Activated B cell treated with CpG ODN at 0.5 μM for 24 hours (primary cell): ENCODE measurements around the gene RMND5A. TPM values are rescaled to one million over a fixed set of nuclear protein-coding genes. Genes with fewer than 3 reads are reported as not detected.

Experiments used
- ATAC-seq: fragments of 200-7000 bp; cut with Tn5 transposase; one replicate; pipeline ENCODE4 v1.10.0; 2021; ENCODE audit warnings: low read depth, mild to moderate bottlenecking, moderate library complexity
- CTCF ChIA-PET: fragments of 350-600 bp; sonication (Branson Sonifier 250); formaldehyde crosslinking; loops from one replicate; lab custom pipeline; 2021; ENCODE audit warnings: antibody characterized with exemption; lab: Charles Lee
- POLR2A ChIA-PET: fragments of 350-600 bp; sonication (Branson Sonifier 250); formaldehyde crosslinking; loops from one replicate; lab custom pipeline; 2021; ENCODE audit warnings: antibody characterized with exemption; lab: Charles Lee
- DNase-seq: peaks from one replicate; pipeline ENCODE4 v3.0.0; 2022
- H3K27ac Mint-ChIP-seq: one replicate; pipeline ENCODE4 v1.8.0; 2020; ENCODE audit warnings: mixed read lengths
- H3K27me3 Mint-ChIP-seq: one replicate; pipeline ENCODE4 v1.8.0; 2021; ENCODE audit warnings: mixed read lengths
- H3K36me3 Mint-ChIP-seq: one replicate; pipeline ENCODE4 v1.8.0; 2021; ENCODE audit warnings: low read depth, mixed read lengths
- H3K4me1 Mint-ChIP-seq: one replicate; pipeline ENCODE4 v1.8.0; 2021; ENCODE audit warnings: mixed read lengths
- H3K4me3 Mint-ChIP-seq: one replicate; pipeline ENCODE4 v1.8.0; 2020; ENCODE audit warnings: mild to moderate bottlenecking, mixed read lengths
- H3K9me3 Mint-ChIP-seq: one replicate; pipeline ENCODE4 v1.8.0; 2020; ENCODE audit warnings: mixed read lengths
- intact Hi-C: fragments of 100-400 bp; cut with micrococcal nuclease; formaldehyde crosslinking; loops from one replicate; pipeline ENCODE4 v1.15.1; 2024
- total RNA-seq: library from RNA; stranded (reverse); gene quantifications from 2 replicates; pipeline ENCODE4 v1.2.3, GENCODE V29; 2022
- TF ChIP-seq, protein P1 (sequence below): fragments of 200-600 bp; IDR thresholded peaks from one replicate; pipeline ENCODE4 v1.8.0; 2022; ENCODE audit warnings: antibody characterized with exemption, mild to moderate bottlenecking

Gene RMND5A
- total RNA-seq, 1 donor from 2014 or later = 26.9 TPM

- no peak overlapping the region for H3K27ac Mint-ChIP-seq
- CTCF ChIA-PET = interaction anchor here (1.4 kb wide), 1 partner anchor 11 kb away, joined by 11 read pairs; no protein-coding TSS in a partner anchor
- peaks cover 84% of the 10 kb centered on the region for H3K36me3 Mint-ChIP-seq
- peaks cover 17% of the 10 kb centered on the region for H3K4me1 Mint-ChIP-seq
- H3K9me3 Mint-ChIP-seq = peaks cover 9% of the 10 kb centered on the region
- intact Hi-C loops = no loop called here
- DNase-seq = no peak
- POLR2A ChIA-PET = no interaction called here
- no peaks in the 10 kb centered on the region for H3K27me3 Mint-ChIP-seq
- no peak overlapping the region for H3K4me3 Mint-ChIP-seq
- TF ChIP-seq, protein P1, sequence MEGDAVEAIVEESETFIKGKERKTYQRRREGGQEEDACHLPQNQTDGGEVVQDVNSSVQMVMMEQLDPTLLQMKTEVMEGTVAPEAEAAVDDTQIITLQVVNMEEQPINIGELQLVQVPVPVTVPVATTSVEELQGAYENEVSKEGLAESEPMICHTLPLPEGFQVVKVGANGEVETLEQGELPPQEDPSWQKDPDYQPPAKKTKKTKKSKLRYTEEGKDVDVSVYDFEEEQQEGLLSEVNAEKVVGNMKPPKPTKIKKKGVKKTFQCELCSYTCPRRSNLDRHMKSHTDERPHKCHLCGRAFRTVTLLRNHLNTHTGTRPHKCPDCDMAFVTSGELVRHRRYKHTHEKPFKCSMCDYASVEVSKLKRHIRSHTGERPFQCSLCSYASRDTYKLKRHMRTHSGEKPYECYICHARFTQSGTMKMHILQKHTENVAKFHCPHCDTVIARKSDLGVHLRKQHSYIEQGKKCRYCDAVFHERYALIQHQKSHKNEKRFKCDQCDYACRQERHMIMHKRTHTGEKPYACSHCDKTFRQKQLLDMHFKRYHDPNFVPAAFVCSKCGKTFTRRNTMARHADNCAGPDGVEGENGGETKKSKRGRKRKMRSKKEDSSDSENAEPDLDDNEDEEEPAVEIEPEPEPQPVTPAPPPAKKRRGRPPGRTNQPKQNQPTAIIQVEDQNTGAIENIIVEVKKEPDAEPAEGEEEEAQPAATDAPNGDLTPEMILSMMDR = no peak
- no peak for ATAC-seq
These were observed 33.5 kb downstream of the RMND5A start for GRCh38 chr2:86753606-86754005.

DNA sequence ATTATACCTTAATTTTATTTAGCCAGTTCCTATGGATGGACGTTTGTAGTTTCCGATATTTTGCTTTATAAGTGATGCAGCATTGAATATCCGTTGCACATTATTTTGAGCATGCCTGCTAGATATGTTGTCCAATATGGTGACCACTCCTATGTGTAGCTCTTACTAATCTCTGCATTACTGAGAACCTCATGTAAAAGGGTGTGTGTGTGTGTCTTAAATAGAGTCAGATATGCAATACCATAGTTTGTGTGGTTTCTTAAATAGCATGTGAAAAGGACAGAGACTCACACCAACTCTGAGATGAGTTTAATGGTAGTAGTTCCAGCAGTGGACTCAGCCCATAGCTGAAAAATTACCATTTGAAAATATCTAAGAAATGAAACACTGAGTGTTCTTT is 38.3 kb downstream of the RMND5A start:
- intact Hi-C loops = no loop called here
- DNase-seq = no peak
- CTCF ChIA-PET = no interaction called here
- peaks cover 68% of the 10 kb centered on the region for H3K36me3 Mint-ChIP-seq
- H3K27ac Mint-ChIP-seq = no peak overlapping the region
- no peaks in the 10 kb centered on the region for H3K9me3 Mint-ChIP-seq
- H3K27me3 Mint-ChIP-seq = no peaks in the 10 kb centered on the region
- TF ChIP-seq, protein P1 = no peak
- POLR2A ChIA-PET = no interaction called here
- H3K4me1 Mint-ChIP-seq = peaks cover 7% of the 10 kb centered on the region
- no peak overlapping the region for H3K4me3 Mint-ChIP-seq
- no peak for ATAC-seq

DNA sequence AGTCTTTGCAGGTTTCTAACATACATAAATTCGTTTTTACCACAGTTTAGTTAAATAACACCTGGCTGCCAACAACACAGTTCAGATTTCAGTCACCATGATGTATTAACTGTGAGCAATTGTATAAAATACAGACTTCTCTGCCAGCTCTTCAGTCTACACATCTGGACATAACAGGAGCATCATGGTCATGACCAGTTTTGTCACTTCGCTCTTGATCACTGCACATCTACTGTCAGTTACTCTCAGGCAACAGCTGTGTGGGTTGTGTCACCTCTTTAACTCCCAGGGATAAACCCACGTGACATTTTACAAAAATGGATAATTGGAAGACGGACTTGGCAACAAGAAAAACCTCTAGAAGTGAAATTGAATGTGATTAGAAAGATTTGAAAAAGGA is 40.3 kb downstream of the RMND5A start:
- ChIA-PET CTCF (no interaction called here), POLR2A (interaction anchor here (0.7 kb wide), 1 partner anchor 1465 kb away, joined by 4 read pairs; no protein-coding TSS in a partner anchor)
- H3K36me3 Mint-ChIP-seq = peaks cover 54% of the 10 kb centered on the region
- intact Hi-C loops = no loop called here
- no peaks in the 10 kb centered on the region for H3K27me3 Mint-ChIP-seq
- H3K27ac Mint-ChIP-seq = no peak overlapping the region
- H3K4me3 Mint-ChIP-seq = no peak overlapping the region
- TF ChIP-seq, protein P1 = no peak
- DNase-seq = no peak
- no peak for ATAC-seq
- H3K4me1 Mint-ChIP-seq = peaks cover 12% of the 10 kb centered on the region
- no peaks in the 10 kb centered on the region for H3K9me3 Mint-ChIP-seq

- Mint-ChIP-seq H3K27ac (no peak overlapping the region), H3K9me3 (no peaks in the 10 kb centered on the region), H3K4me1 (peaks cover 5% of the 10 kb centered on the region), H3K36me3 (peaks cover 58% of the 10 kb centered on the region), H3K27me3 (no peaks in the 10 kb centered on the region), H3K4me3 (no peak overlapping the region)
- DNase-seq (no peak), ATAC-seq (peak; percentile 67)
- TF ChIP-seq, protein P1 = peak; percentile 43
- intact Hi-C loops = loop anchor here (2.0 kb wide), 1 partner anchor 44 kb away; no protein-coding TSS in a partner anchor
- POLR2A ChIA-PET = no interaction called here
- CTCF ChIA-PET = interaction anchor here (0.6 to 1.9 kb wide), 8 partner anchors 10 to 561 kb away, joined by 3 to 11 read pairs (median 4); no protein-coding TSS in a partner anchor
These were observed 44.7 kb downstream of the RMND5A start for GRCh38 chr2:86764661-86765309.

DNA sequence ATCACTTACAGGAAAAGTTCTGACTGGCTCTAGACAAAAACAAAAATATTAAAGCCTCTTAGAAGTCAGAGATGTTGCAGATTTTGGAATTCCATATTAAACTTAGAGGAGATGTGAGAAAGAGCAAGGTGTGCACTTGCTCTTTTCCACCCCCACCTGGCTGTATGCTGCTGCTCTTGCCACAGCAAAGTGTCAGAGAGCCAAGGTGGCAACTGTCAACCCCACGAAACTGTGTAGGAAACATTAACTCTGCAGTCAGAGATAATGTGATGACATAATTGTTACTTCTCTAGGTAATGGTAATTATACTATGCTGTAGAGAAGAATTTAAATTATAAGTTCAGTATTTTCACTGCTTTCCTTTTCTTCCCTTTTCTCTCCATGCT is 45.2 kb downstream of the RMND5A start:
- CTCF ChIA-PET = interaction anchor here (0.6 to 1.9 kb wide), 7 partner anchors 11 to 561 kb away, joined by 3 to 11 read pairs (median 4); no protein-coding TSS in a partner anchor
- TF ChIP-seq, protein P1 = no peak
- Mint-ChIP-seq H3K9me3 (no peaks in the 10 kb centered on the region), H3K4me1 (peaks cover 5% of the 10 kb centered on the region), H3K4me3 (no peak overlapping the region), H3K36me3 (peaks cover 58% of the 10 kb centered on the region), H3K27me3 (no peaks in the 10 kb centered on the region), H3K27ac (no peak overlapping the region)
- ATAC-seq (no peak), DNase-seq (no peak)
- intact Hi-C loops = loop anchor here (2.0 kb wide), 1 partner anchor 43 kb away; no protein-coding TSS in a partner anchor
- POLR2A ChIA-PET = no interaction called here
